Measurements from ENCODE around the gene FIGLA.

Gene FIGLA

GRCh38 chr2:70828914-70829824, 38.7 kb upstream of the FIGLA start:
- H3K4me3 ChIP-seq (ENCODE audit: low read depth, low read length) = no peak overlapping the region
- peaks cover 66% of the 10 kb centered on the region for H3K27me3 ChIP-seq (ENCODE audit: insufficient read depth, low read length)
- no peak overlapping the region for H2AFZ ChIP-seq (ENCODE audit: low read length, unreplicated experiment)
- no peaks in the 10 kb centered on the region for H3K79me2 ChIP-seq (ENCODE audit: control insufficient read depth, insufficient read depth, low read length, unreplicated experiment)
- no peak overlapping the region for H3K27ac ChIP-seq (ENCODE audit: low read depth, low read length)
- no peaks in the 10 kb centered on the region for H3K4me1 ChIP-seq (ENCODE audit: control insufficient read depth, insufficient read depth, low read length, unreplicated experiment)
- H3K36me3 ChIP-seq (ENCODE audit: insufficient read depth, low read length) = no peaks in the 10 kb centered on the region

GRCh38 chr2:70828115-70828514, 37.7 kb upstream of the FIGLA start:
- H3K36me3 ChIP-seq (ENCODE audit: insufficient read depth, low read length) = no peaks in the 10 kb centered on the region
- no peaks in the 10 kb centered on the region for H3K79me2 ChIP-seq (ENCODE audit: control insufficient read depth, insufficient read depth, low read length, unreplicated experiment)
- peaks cover 57% of the 10 kb centered on the region for H3K27me3 ChIP-seq (ENCODE audit: insufficient read depth, low read length)
- no peak overlapping the region for H3K4me3 ChIP-seq (ENCODE audit: low read depth, low read length)
- H2AFZ ChIP-seq (ENCODE audit: low read length, unreplicated experiment) = no peak overlapping the region
- no peaks in the 10 kb centered on the region for H3K4me1 ChIP-seq (ENCODE audit: control insufficient read depth, insufficient read depth, low read length, unreplicated experiment)
- H3K27ac ChIP-seq (ENCODE audit: low read depth, low read length) = no peak overlapping the region

GRCh38 chr2:70827388-70827787, 36.9 kb upstream of the FIGLA start:
- Histone ChIP-seq H3K36me3 (ENCODE audit: insufficient read depth, low read length) (no peaks in the 10 kb centered on the region), H3K27me3 (ENCODE audit: insufficient read depth, low read length) (peaks cover 54% of the 10 kb centered on the region), H3K4me1 (ENCODE audit: control insufficient read depth, insufficient read depth, low read length, unreplicated experiment) (no peaks in the 10 kb centered on the region), H3K27ac (ENCODE audit: low read depth, low read length) (no peak overlapping the region), H2AFZ (ENCODE audit: low read length, unreplicated experiment) (no peak overlapping the region), H3K79me2 (ENCODE audit: control insufficient read depth, insufficient read depth, low read length, unreplicated experiment) (no peaks in the 10 kb centered on the region), H3K4me3 (ENCODE audit: low read depth, low read length) (no peak overlapping the region)

- H3K36me3 ChIP-seq (ENCODE audit: insufficient read depth, low read length) = no peaks in the 10 kb centered on the region
- H3K4me1 ChIP-seq (ENCODE audit: control insufficient read depth, insufficient read depth, low read length, unreplicated experiment) = no peaks in the 10 kb centered on the region
- H3K79me2 ChIP-seq (ENCODE audit: control insufficient read depth, insufficient read depth, low read length, unreplicated experiment) = no peaks in the 10 kb centered on the region
- no peak overlapping the region for H3K4me3 ChIP-seq (ENCODE audit: low read depth, low read length)
- no peak overlapping the region for H3K27ac ChIP-seq (ENCODE audit: low read depth, low read length)
- H2AFZ ChIP-seq (ENCODE audit: low read length, unreplicated experiment) = no peak overlapping the region
- H3K27me3 ChIP-seq (ENCODE audit: insufficient read depth, low read length) = peaks cover 54% of the 10 kb centered on the region
These were observed 36.4 kb upstream of the FIGLA start for GRCh38 chr2:70826696-70827350.

GRCh38 chr2:70823249-70823648, 32.8 kb upstream of the FIGLA start:
- Histone ChIP-seq H3K27me3 (ENCODE audit: insufficient read depth, low read length) (peaks cover 58% of the 10 kb centered on the region), H3K36me3 (ENCODE audit: insufficient read depth, low read length) (no peaks in the 10 kb centered on the region), H3K79me2 (ENCODE audit: control insufficient read depth, insufficient read depth, low read length, unreplicated experiment) (no peaks in the 10 kb centered on the region), H2AFZ (ENCODE audit: low read length, unreplicated experiment) (no peak overlapping the region), H3K4me1 (ENCODE audit: control insufficient read depth, insufficient read depth, low read length, unreplicated experiment) (no peaks in the 10 kb centered on the region), H3K4me3 (ENCODE audit: low read depth, low read length) (no peak overlapping the region), H3K27ac (ENCODE audit: low read depth, low read length) (no peak overlapping the region)

GRCh38 chr2:70822843-70823242, 32.4 kb upstream of the FIGLA start:
- Histone ChIP-seq H3K4me3 (ENCODE audit: low read depth, low read length) (no peak overlapping the region), H3K27me3 (ENCODE audit: insufficient read depth, low read length) (peaks cover 58% of the 10 kb centered on the region), H3K27ac (ENCODE audit: low read depth, low read length) (no peak overlapping the region), H3K4me1 (ENCODE audit: control insufficient read depth, insufficient read depth, low read length, unreplicated experiment) (no peaks in the 10 kb centered on the region), H2AFZ (ENCODE audit: low read length, unreplicated experiment) (no peak overlapping the region), H3K36me3 (ENCODE audit: insufficient read depth, low read length) (no peaks in the 10 kb centered on the region), H3K79me2 (ENCODE audit: control insufficient read depth, insufficient read depth, low read length, unreplicated experiment) (no peaks in the 10 kb centered on the region)

- no peak within 1 kb of the TSS for H3K4me3 ChIP-seq (ENCODE audit: low read depth, low read length)
- H2AFZ ChIP-seq (ENCODE audit: low read length, unreplicated experiment) = no peak within 1 kb of the TSS
- H3K27ac ChIP-seq (ENCODE audit: low read depth, low read length) = no peak within 1 kb of the TSS
- H3K27me3 ChIP-seq (ENCODE audit: insufficient read depth, low read length) = peaks cover 81% of the 10 kb centered on the region
- no peaks in the 10 kb centered on the region for H3K36me3 ChIP-seq (ENCODE audit: insufficient read depth, low read length)
- H3K4me1 ChIP-seq (ENCODE audit: control insufficient read depth, insufficient read depth, low read length, unreplicated experiment) = no peaks in the 10 kb centered on the region
- no peaks in the 10 kb centered on the region for H3K79me2 ChIP-seq (ENCODE audit: control insufficient read depth, insufficient read depth, low read length, unreplicated experiment)
These were observed 30.1 kb upstream of the FIGLA start, which contains the start of gene CLEC4F for GRCh38 chr2:70820499-70820898. Gene CLEC4F, minus strand, starts transcription at chr2:70820599. Its CDS starts 76 bp downstream, at chr2:70820523.

GRCh38 chr2:70817284-70817954, 27.0 kb upstream of the FIGLA start:
- peaks cover 96% of the 10 kb centered on the region for H3K27me3 ChIP-seq (ENCODE audit: insufficient read depth, low read length)
- no peaks in the 10 kb centered on the region for H3K4me1 ChIP-seq (ENCODE audit: control insufficient read depth, insufficient read depth, low read length, unreplicated experiment)
- H3K27ac ChIP-seq (ENCODE audit: low read depth, low read length) = no peak overlapping the region
- no peaks in the 10 kb centered on the region for H3K36me3 ChIP-seq (ENCODE audit: insufficient read depth, low read length)
- H2AFZ ChIP-seq (ENCODE audit: low read length, unreplicated experiment) = no peak overlapping the region
- no peaks in the 10 kb centered on the region for H3K79me2 ChIP-seq (ENCODE audit: control insufficient read depth, insufficient read depth, low read length, unreplicated experiment)
- no peak overlapping the region for H3K4me3 ChIP-seq (ENCODE audit: low read depth, low read length)

- Histone ChIP-seq H3K27me3 (ENCODE audit: insufficient read depth, low read length) (peaks cover 96% of the 10 kb centered on the region), H2AFZ (ENCODE audit: low read length, unreplicated experiment) (no peak overlapping the region), H3K4me1 (ENCODE audit: control insufficient read depth, insufficient read depth, low read length, unreplicated experiment) (no peaks in the 10 kb centered on the region)
These were observed 26.3 kb upstream of the FIGLA start for GRCh38 chr2:70816726-70817125.

GRCh38 chr2:70808983-70809958, 18.8 kb upstream of the FIGLA start:
- Histone ChIP-seq H3K27me3 (ENCODE audit: insufficient read depth, low read length) (peaks cover 69% of the 10 kb centered on the region), H3K79me2 (ENCODE audit: control insufficient read depth, insufficient read depth, low read length, unreplicated experiment) (no peaks in the 10 kb centered on the region), H3K27ac (ENCODE audit: low read depth, low read length) (no peak overlapping the region), H2AFZ (ENCODE audit: low read length, unreplicated experiment) (no peak overlapping the region), H3K4me3 (ENCODE audit: low read depth, low read length) (no peak overlapping the region), H3K4me1 (ENCODE audit: control insufficient read depth, insufficient read depth, low read length, unreplicated experiment) (no peaks in the 10 kb centered on the region), H3K36me3 (ENCODE audit: insufficient read depth, low read length) (no peaks in the 10 kb centered on the region)

More at GRCh38 chr2:70816726-70817125, 26.3 kb upstream of the FIGLA start:
- Histone ChIP-seq H3K27ac (ENCODE audit: low read depth, low read length) (no peak overlapping the region), H3K4me3 (ENCODE audit: low read depth, low read length) (no peak overlapping the region), H3K79me2 (ENCODE audit: control insufficient read depth, insufficient read depth, low read length, unreplicated experiment) (no peaks in the 10 kb centered on the region), H3K36me3 (ENCODE audit: insufficient read depth, low read length) (no peaks in the 10 kb centered on the region)

All from ACC112 (cell line).